ENCODE data around the gene ELMO1.

DNA sequence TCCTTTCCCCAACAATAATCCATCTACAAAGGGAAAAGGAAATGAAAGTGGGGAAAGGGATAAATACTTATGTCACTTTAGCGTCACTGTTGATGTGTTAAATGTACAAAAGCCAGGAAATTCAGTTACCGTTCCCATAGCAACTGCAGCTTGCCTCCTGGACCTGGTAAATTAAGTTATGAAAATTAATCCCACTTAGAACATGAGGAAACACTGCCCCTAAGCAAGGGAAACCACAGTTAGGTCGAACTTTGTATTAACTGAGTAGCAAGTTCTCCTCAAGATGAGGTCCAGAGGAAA lies 386.2 kb downstream of the ELMO1 start:
- TF ChIP-seq, protein P1, sequence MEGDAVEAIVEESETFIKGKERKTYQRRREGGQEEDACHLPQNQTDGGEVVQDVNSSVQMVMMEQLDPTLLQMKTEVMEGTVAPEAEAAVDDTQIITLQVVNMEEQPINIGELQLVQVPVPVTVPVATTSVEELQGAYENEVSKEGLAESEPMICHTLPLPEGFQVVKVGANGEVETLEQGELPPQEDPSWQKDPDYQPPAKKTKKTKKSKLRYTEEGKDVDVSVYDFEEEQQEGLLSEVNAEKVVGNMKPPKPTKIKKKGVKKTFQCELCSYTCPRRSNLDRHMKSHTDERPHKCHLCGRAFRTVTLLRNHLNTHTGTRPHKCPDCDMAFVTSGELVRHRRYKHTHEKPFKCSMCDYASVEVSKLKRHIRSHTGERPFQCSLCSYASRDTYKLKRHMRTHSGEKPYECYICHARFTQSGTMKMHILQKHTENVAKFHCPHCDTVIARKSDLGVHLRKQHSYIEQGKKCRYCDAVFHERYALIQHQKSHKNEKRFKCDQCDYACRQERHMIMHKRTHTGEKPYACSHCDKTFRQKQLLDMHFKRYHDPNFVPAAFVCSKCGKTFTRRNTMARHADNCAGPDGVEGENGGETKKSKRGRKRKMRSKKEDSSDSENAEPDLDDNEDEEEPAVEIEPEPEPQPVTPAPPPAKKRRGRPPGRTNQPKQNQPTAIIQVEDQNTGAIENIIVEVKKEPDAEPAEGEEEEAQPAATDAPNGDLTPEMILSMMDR (IDR thresholded peaks at IDR 0.05 in 8 of 11, conservative IDR thresholded peaks at IDR 0.05 in 3 of 11), result no peak
- TF ChIP-seq POLR2A (IDR thresholded peaks at IDR 0.05), result no peak

Data from spleen (tissue), 7 donors.